Kidney glomerular epithelial cell (primary cell): ENCODE measurements around the gene TFRC.
"Not testable (repeated sequence)": the region's sequence is repeated elsewhere in the genome, so short reads cannot be mapped to it uniquely, and the experiment has no call there.

Experiments
- DNase-seq: peaks from one replicate; lab custom pipeline; 2025; lab: John Stamatoyannopoulos, UW

The TFRC gene

DNA sequence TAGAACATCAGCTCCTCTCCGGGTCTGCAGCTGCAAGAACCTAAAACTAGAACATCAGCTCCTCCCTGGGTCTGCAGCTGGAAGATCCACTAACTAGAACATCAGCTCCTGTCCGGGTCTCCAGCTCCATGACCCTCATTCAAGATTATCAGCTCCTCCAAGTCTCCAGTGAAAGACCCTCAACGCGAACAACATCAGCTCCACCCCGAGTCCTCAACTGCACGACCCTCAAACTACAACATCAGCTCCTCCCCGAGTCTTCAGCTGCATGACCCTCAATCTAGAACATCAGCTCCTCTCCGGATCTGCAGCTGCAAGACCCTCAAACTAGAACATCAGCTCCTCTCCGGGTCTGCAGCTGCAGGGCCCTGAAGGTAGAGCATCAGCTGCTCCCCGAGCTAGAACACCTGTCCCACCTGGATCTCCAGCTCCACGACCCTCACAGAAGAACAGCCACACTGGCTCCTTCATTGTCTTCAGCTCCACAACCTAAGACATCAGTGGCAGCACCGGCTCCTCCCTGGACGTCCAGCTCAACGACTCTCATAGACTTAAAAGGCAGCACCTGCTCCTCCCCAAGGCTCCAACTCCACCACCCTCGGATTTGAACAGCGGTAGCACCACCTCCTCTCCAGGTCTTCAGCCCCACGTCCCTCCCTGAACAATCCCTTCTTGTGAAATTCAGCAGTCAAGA is 77.4 kb downstream of the TFRC start:
- not testable (repeated sequence) for DNase-seq

DNA sequence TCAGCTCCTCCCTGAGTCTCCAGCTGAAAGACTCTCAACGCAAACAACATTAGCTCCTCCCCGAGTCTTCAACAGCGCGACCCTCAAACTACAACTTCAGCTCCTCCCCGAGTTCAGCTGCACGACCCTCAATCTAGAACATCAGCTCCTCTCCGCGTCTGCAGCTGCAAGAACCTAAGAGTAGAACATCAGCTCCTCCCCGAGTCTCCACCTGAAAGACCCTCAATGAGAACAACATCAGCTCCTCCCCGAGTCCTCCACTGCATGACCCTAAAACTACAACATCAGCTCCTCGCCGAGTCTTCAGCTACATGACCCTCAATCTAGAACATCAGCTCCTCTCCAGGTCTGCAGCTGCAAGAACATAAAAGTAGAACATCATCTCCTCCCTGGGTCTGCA is 78.3 kb downstream of the TFRC start:
- DNase-seq, result no peak

DNA sequence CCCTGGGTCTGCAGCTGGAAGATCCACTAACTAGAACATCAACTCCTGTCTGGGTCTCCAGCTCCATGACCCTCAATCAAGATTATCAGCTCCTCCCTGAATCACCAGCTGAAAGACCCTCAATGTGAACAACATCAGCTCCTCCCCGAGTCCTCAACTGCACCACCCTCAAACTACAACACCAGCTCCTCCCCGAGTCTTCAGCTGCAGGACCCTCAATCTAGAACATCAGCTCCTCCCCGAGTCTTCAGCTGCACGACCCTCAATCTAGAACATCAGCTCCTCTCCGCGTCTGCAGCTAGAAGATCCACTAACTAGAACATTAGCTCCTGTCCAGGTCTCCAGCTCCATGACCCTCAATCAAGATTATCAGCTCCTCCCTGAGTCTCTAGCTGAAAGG is 79.2 kb downstream of the TFRC start:
- not testable (repeated sequence) for DNase-seq

- DNase-seq, result not testable (repeated sequence)
Measured at GRCh38 chr3:196001240-196001639, 80.7 kb downstream of the TFRC start.

DNA sequence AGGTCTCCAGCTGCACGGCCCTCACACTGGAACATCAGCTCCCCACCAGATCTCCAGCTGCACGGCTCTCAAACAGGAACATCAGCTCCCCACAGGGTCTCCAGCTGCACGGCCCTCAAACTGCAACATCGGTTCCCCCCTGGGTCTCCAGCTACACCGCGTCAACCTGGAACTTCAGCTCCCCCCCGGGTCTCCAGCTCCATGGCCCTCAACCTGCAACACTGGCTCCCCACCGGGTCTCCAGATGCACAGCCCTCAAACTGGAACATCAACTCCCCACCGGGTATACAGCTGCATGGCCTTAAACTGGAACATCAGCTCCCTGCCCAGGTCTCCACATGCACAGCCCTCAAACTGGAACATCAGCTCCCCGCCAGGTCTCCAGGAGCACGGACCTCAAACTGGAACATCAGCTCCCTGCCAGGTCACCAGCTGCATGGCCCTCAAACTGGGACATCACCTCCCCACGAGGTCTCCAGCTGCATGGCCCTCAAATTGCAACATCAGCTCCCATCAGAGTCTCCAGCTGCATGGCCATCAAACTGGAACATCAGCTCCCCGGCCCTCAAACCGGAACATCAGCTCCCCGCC is 81.4 kb downstream of the TFRC start:
- DNase-seq, result not testable (repeated sequence)

GRCh38 chr3:195999896-196000295 is 82.0 kb downstream of the TFRC start:
- DNase-seq, result no peak
